Thyroid gland (tissue), 4 donors: ENCODE data around the gene TMSB15A. TPM values are rescaled to one million over a fixed set of nuclear protein-coding genes. Genes with fewer than 3 reads are reported as not detected.
A peak's percentile ranks its signal among the peaks of the same experiment; 100 is the strongest.
"Not testable (repeated sequence)": the region's sequence is repeated elsewhere in the genome, so short reads cannot be mapped to it uniquely, and the experiment has no call there.

Experiments used
- DNase-seq, 2 donors: peaks; one replicate each; pipeline ENCODE4 v3.0.0-alpha.2; 2019
- H3K27ac ChIP-seq, 3 donors: fragments of 200-600 bp; sonication (generic); 1 replicate in 2 of 3; 2 replicates in 1 of 3; pipeline ENCODE4 v1.5.1; 2016 to 2019; ENCODE audit warnings: mild to moderate bottlenecking in 1 of 3, moderate library complexity in 1 of 3
- H3K27me3 ChIP-seq: fragments of 200-600 bp; sonication (generic); one replicate; pipeline ENCODE4 v1.5.1; 2019
- H3K36me3 ChIP-seq, 2 donors: fragments of 200-600 bp; sonication (generic); one replicate each; pipeline ENCODE4 v1.5.1; 2016 to 2019
- H3K4me1 ChIP-seq, 2 donors: fragments of 200-600 bp; sonication (generic); one replicate each; pipeline ENCODE4 v1.5.1; 2017 to 2019
- H3K4me3 ChIP-seq, 3 donors: fragments of 200-600 bp; sonication (generic); replicated peaks in 1 of 3; 1 replicate in 2 of 3; 2 replicates in 1 of 3; pipeline ENCODE4 v1.5.1; 2016; ENCODE audit warnings: mild to moderate bottlenecking in 1 of 3
- H3K9me3 ChIP-seq: fragments of 200-600 bp; sonication (generic); one replicate; pipeline ENCODE4 v1.5.1; 2017
- POLR2A ChIP-seq, 2 donors: fragments of 450-650 bp; IDR thresholded peaks; one replicate each; pipeline ENCODE4 v1.6.1; 2017; ENCODE audit warnings: antibody characterized with exemption in 2 of 2, mild to moderate bottlenecking in 2 of 2, moderate library complexity in 1 of 2
- WGBS, 2 donors: methylation state at CpG; one replicate each; pipeline ENCODE4 v1.1.5; 2017; 5-methylcytosine and 5-hydroxymethylcytosine counted together
- intact Hi-C: fragments of 100-400 bp; cut with DNase I; formaldehyde crosslinking; loops from one replicate; pipeline ENCODE4 v1.15.1; 2023
- total RNA-seq, 4 donors: library from RNA; depleted of rRNA; stranded (reverse); fragments of >200 nt; gene quantifications; one replicate each; pipeline ENCODE4 v1.2.3, GENCODE V29; 2016
- TF ChIP-seq, protein P1 (sequence below), 6 experiments: fragments of 200-600 bp in 3 of 6; fragments of 450-650 bp in 3 of 6; sonication (generic) in 3 of 6; IDR thresholded peaks; one replicate each; pipeline ENCODE4 v1.5.1; 2016 to 2019; ENCODE audit warnings: antibody characterized with exemption in 6 of 6, mild to moderate bottlenecking in 2 of 6, inconsistent platforms in 1 of 6, moderate library complexity in 1 of 6

The TMSB15A gene
- total RNA-seq: 1 to 10 TPM in 1 of 4 donors, under 1 TPM in 1, not detected in 2; 0.78 to 5.2 TPM

DNA sequence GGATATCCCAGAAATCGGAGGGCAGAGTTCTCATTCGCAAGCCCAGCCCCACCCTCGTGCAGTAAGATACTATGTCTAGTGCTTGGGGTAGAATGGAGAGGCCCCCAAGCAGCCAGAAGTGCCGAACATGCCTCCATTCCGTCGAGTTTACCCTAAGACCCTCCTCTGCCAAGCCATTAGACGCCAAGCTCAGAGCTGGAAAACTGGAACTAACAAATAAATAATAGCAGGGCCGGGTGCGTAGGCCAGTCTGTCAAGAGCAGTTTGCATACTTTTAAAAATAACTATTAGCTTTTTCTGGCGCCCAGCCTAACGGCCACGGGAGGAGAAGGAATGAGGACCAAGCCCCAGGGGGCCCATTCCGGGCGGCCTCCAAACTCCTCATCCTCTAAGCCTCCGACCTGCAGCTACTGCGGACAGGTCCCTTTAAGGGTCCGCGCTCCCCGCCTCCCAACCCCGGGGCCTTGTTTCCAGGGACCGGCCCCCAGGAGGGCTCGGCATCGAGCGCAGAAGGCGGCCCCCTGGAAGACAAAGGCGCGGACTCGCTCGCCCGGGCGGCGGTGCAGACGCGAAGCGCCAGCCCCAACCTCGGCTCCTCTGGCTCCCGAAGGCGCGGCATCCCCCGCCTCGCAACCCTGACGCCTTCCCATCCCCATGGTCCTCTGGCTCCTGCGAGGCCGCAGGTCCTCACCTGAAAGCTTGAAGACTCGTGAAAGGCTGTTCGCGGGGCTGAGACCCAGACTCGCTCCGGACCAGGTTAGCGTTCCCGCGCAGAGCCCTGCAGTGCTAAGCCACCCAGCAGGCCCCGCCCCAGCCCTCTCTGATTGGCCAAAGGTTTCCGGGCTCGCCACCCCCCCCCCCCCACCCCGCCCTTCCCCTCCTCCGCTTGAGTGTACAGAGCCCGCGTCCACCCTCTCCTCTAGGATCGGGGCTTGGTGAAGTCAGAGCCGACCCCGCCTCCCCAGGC lies at the start of gene TMSB15A:
Gene TMSB15A, minus strand, starts transcription at position 765 of the 967 bp plus-strand sequence.
- no peak for TF ChIP-seq POLR2A (IDR thresholded peaks at IDR 0.05)
- TF ChIP-seq, protein P1, sequence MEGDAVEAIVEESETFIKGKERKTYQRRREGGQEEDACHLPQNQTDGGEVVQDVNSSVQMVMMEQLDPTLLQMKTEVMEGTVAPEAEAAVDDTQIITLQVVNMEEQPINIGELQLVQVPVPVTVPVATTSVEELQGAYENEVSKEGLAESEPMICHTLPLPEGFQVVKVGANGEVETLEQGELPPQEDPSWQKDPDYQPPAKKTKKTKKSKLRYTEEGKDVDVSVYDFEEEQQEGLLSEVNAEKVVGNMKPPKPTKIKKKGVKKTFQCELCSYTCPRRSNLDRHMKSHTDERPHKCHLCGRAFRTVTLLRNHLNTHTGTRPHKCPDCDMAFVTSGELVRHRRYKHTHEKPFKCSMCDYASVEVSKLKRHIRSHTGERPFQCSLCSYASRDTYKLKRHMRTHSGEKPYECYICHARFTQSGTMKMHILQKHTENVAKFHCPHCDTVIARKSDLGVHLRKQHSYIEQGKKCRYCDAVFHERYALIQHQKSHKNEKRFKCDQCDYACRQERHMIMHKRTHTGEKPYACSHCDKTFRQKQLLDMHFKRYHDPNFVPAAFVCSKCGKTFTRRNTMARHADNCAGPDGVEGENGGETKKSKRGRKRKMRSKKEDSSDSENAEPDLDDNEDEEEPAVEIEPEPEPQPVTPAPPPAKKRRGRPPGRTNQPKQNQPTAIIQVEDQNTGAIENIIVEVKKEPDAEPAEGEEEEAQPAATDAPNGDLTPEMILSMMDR (IDR thresholded peaks at IDR 0.05): no peak
- intact Hi-C loops: no loop called here
- H3K9me3 ChIP-seq: no peaks in the 10 kb centered on the region
- no peaks in the 10 kb centered on the region for H3K36me3 ChIP-seq
- peak; percentile 70 to 73 for DNase-seq
- peak within 1 kb of the TSS in 1 of 3 donors; percentile 8 for H3K4me3 ChIP-seq
- H3K27ac ChIP-seq: no peak within 1 kb of the TSS
- H3K4me1 ChIP-seq: peaks cover 0 to 3% of the 10 kb centered on the region in 2 donors
- 0 to 4% methylated on average over 5 to 16 of the region's 62 CpGs for WGBS, 2 donors
- no peaks in the 10 kb centered on the region for H3K27me3 ChIP-seq

DNA sequence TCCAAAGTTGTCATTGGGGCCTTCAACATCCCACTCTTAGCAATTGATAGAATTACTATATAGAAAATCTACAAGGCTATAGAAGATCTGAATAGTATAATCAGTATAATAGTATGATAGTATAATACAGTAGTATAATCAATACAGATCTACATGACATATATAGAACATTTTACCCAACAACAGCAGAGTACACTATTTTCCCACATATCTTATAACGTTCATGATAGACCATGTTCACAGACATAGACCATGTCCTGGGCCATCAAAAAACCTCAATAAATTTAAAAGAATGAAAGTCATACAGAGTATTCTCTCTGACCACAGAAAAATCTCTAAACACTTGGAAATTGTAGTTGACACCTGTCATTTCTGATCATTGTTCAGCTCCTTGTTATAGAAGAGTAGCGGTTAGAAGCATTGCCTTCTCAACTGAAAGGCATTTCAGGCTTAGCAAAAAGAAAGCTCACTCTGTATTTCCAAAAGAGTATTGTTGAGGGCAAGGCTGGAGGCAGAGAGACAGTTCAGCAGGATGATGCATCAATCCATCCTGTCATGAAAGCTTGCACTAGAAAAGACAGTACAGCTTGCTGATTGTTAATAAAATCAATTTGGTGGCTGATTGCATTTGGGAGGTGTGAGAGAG lies 44.0 kb upstream of the TMSB15A start:
- no peaks in the 10 kb centered on the region for H3K36me3 ChIP-seq
- peaks cover 5% of the 10 kb centered on the region for H3K27me3 ChIP-seq
- H3K27ac ChIP-seq: no peak overlapping the region
- no peaks in the 10 kb centered on the region for H3K9me3 ChIP-seq
- H3K4me3 ChIP-seq: no peak overlapping the region
- DNase-seq: no peak
- no peaks in the 10 kb centered on the region for H3K4me1 ChIP-seq
- intact Hi-C loops: no loop called here
- 82 to 84% methylated on average over 2 of the region's 2 CpGs for WGBS, 2 donors
- TF ChIP-seq POLR2A (IDR thresholded peaks at IDR 0.05): no peak

DNA sequence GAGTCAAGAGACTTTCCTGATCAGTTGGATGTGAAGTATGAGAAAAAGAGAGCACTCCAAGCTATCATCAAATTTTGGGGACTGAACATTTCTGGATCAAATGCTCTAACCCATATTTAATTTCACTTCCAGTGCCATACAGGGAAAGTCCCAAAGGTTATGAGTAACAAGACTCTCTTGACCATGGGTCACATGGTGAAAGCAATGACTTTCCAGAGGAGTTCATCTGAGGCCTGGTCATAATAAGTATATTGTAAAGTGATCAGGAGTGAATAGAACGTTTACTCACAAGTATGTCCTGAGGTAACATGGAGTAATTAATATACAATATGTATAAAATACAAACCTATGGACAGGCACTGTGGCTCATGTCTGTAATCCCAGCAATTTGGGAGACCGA lies 42.1 kb upstream of the TMSB15A start:
- Histone ChIP-seq H3K4me3 (no peak overlapping the region), H3K27me3 (peaks cover 5% of the 10 kb centered on the region), H3K4me1 (no peaks in the 10 kb centered on the region), H3K36me3 (no peaks in the 10 kb centered on the region), H3K27ac (no peak overlapping the region), H3K9me3 (no peaks in the 10 kb centered on the region)
- 87 to 93% methylated on average over 2 of the region's 2 CpGs for WGBS, 2 donors
- no peak for DNase-seq
- TF ChIP-seq, protein P1 (IDR thresholded peaks at IDR 0.05): no peak
- TF ChIP-seq POLR2A (IDR thresholded peaks at IDR 0.05): no peak
- intact Hi-C loops: no loop called here

DNA sequence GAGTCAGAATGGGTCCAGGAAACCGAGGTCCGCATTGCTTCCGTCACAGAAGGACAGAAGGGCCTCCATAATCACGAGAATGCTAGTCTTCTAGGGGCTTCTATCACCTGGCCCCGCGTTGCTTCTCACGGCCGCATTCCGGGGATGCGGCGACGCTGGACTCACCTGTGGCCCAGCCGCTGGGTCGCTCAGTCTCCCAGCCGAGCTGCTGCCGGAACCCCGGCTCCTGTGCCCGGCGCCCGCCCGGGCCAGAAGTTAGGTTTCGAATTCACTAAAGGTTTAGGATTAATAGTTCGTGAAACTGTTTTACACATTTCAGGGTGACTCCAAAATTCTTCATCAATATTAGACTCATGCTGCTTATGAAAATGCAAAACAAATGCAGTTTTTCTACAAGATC lies 31.7 kb upstream of the TMSB15A start:
- no peaks in the 10 kb centered on the region for H3K9me3 ChIP-seq
- no peaks in the 10 kb centered on the region for H3K36me3 ChIP-seq
- no peaks in the 10 kb centered on the region for H3K4me1 ChIP-seq
- H3K27ac ChIP-seq: no peak overlapping the region
- WGBS, 2 donors: 91 to 92% methylated on average over 14 to 18 of the region's 23 CpGs
- no peak for TF ChIP-seq POLR2A (IDR thresholded peaks at IDR 0.05)
- TF ChIP-seq, protein P1 (IDR thresholded peaks at IDR 0.05): no peak
- DNase-seq: no peak
- H3K27me3 ChIP-seq: peaks cover 4% of the 10 kb centered on the region
- intact Hi-C loops: no loop called here
- no peak overlapping the region for H3K4me3 ChIP-seq

DNA sequence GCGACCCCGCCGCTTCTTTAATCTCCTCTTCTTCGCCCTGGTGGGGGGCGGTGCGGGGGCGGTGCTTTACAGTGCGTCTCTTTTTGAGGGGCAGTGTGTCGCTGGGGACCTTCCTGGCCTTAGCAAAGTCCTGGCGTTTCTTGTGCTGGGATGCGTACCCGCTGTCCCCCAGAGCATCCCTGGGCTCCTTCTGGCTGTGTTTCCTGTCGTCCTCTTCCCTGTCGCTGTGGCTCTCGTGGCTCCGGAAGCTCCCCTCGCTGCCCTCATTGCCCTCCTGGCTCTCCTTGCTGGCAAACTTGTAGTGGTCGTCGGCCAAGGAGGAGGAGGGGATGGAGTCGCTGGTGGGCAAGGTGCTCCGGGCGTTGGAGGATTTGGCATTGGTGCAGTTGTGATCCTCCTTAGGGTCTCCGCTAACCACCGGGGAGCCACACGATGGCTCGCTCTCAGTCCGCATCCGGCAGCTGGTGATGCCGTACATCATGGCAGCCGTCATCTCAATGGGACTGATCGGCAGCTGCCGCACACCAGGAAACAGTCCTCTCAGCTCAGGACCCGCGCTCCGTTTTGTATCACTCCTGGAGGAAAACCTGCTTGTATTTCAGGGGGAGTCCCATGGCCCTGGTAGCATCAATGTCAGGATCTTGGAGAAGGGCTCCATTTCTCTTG lies 30.4 kb upstream of the TMSB15A start:
- peak in 1 of 2 donors; percentile 1 for DNase-seq
- intact Hi-C loops: no loop called here
- WGBS, 2 donors: 0 to 8% methylated on average over 4 to 16 of the region's 35 CpGs
- H3K27me3 ChIP-seq: peaks cover 4% of the 10 kb centered on the region
- no peak overlapping the region for H3K4me3 ChIP-seq
- no peaks in the 10 kb centered on the region for H3K9me3 ChIP-seq
- no peaks in the 10 kb centered on the region for H3K4me1 ChIP-seq
- TF ChIP-seq, protein P1 (IDR thresholded peaks at IDR 0.05): no peak
- TF ChIP-seq POLR2A (IDR thresholded peaks at IDR 0.05): no peak
- H3K36me3 ChIP-seq: no peaks in the 10 kb centered on the region
- H3K27ac ChIP-seq: no peak overlapping the region

DNA sequence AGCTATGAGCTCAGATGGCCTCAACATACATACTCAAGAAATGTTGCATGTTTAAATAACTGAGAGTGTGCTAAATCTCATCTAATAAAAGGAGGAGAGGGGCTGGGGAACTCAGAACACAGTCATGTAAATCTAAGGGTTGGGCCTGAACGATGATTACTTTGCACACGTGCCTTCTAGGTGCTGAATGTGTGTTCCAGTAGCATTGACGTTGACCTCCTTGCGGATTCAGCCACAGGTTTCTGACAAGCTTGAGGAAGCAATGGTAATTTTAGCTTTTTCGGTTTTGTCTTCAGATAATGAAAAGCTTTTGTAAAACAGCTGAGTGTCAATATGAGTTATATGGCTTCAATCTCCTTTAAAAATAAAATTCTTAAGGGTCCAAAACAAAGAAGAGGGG lies 29.6 kb upstream of the TMSB15A start:
- H3K4me3 ChIP-seq, DNase-seq, H3K27me3 ChIP-seq, H3K4me1 ChIP-seq, H3K27ac ChIP-seq, H3K36me3 ChIP-seq, H3K9me3 ChIP-seq, intact Hi-C loops: not testable (repeated sequence)
- 73 to 83% methylated on average over 5 of the region's 5 CpGs for WGBS, 2 donors
